Vagina (tissue), 2 donors: ENCODE results near the gene PACRG. TPM values are rescaled to one million over a fixed set of nuclear protein-coding genes. Genes with fewer than 3 reads are reported as not detected.

Experiments used
- DNase-seq, 2 donors: peaks; one replicate each; pipeline ENCODE4 v3.0.0-alpha.2; 2017; ENCODE audit errors: extremely low spot score in 2 of 2
- H3K27ac ChIP-seq: fragments of 200-600 bp; sonication (generic); one replicate; pipeline ENCODE4 v1.5.1; 2019
- H3K27me3 ChIP-seq: fragments of 200-600 bp; sonication (generic); one replicate; pipeline ENCODE4 v1.5.1; 2019
- H3K36me3 ChIP-seq, 2 donors: fragments of 200-600 bp; sonication (generic); one replicate each; pipeline ENCODE4 v1.5.1; 2017 to 2019
- H3K4me1 ChIP-seq: fragments of 200-600 bp; sonication (generic); one replicate; pipeline ENCODE4 v1.5.1; 2019
- H3K4me3 ChIP-seq, 2 donors: fragments of 200-600 bp; sonication (generic); 1 replicate in 1 of 2; 2 replicates in 1 of 2; pipeline ENCODE4 v1.5.1; 2016 to 2019
- H3K9me3 ChIP-seq: fragments of 200-600 bp; sonication (generic); one replicate; pipeline ENCODE4 v1.5.1; 2019
- POLR2A ChIP-seq, 2 donors: fragments of 450-650 bp; IDR thresholded peaks; one replicate each; pipeline ENCODE4 v1.6.1; 2017; ENCODE audit warnings: antibody characterized with exemption in 2 of 2, mild to moderate bottlenecking in 2 of 2, moderate library complexity in 2 of 2
- POLR2AphosphoS5 ChIP-seq, 2 donors: sonication (generic); formaldehyde crosslinking; IDR thresholded peaks; one replicate each; pipeline ENCODE4 v1.9.0; 2017; ENCODE audit warnings: antibody characterized with exemption in 2 of 2, mild to moderate bottlenecking in 2 of 2, low read depth in 1 of 2; ENCODE audit not compliant: insufficient read depth in 1 of 2
- intact Hi-C: fragments of 100-400 bp; cut with DNase I; formaldehyde crosslinking; loops from one replicate; pipeline ENCODE4 v1.15.1; 2023
- total RNA-seq: library from RNA; depleted of rRNA; stranded (reverse); fragments of >200 nt; gene quantifications from one replicate; pipeline ENCODE4 v1.2.3, GENCODE V29; 2016
- TF ChIP-seq, protein P1 (sequence below), 3 experiments: fragments of 450-650 bp in 2 of 3; fragments of 200-600 bp in 1 of 3; sonication (generic) in 1 of 3; IDR thresholded peaks; one replicate each; pipeline ENCODE4 v1.5.1; 2017 to 2019; ENCODE audit warnings: antibody characterized with exemption in 3 of 3, mild to moderate bottlenecking in 2 of 3, moderate library complexity in 2 of 3

The PACRG gene
- total RNA-seq, 1 donor from 2014 or later, result not detected

DNA sequence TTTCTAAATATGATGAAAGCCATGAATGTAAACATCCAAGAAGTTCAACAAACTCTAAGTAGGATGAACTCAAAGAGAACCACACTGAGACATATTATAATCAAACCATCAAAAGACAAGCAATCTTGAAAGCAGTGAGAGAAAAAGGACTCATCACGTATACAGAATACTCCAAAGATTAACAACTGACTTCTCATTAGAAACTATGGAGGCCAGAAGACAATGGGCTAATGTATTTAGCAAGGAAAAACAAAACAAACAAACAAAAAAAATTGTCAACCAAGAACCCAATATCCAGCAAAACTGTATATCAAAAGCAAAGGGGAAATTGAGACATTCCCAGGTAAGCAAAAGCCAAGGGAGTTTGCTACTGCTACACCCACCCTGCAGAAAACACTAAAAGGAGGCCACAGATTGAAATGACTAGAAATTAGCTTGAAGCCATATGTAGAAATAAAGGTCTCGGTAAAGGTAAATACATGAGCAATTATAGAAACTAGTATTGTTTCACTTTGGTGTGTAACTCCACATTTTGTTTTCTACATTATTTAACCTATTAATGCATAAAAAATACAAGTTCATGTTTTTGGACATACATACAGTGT is 385.7 kb downstream of the PACRG start:
- Histone ChIP-seq H3K4me3 (no peak overlapping the region), H3K36me3 (no peaks in the 10 kb centered on the region), H3K27me3 (no peaks in the 10 kb centered on the region), H3K27ac (no peak overlapping the region), H3K9me3 (no peaks in the 10 kb centered on the region), H3K4me1 (no peaks in the 10 kb centered on the region)
- intact Hi-C loops, result no loop called here
- TF ChIP-seq POLR2A (IDR thresholded peaks at IDR 0.05) (no peak), POLR2AphosphoS5 (IDR thresholded peaks at IDR 0.05; ENCODE audit: insufficient read depth in 1 of 2, low read depth in 1 of 2) (no peak)
- TF ChIP-seq, protein P1, sequence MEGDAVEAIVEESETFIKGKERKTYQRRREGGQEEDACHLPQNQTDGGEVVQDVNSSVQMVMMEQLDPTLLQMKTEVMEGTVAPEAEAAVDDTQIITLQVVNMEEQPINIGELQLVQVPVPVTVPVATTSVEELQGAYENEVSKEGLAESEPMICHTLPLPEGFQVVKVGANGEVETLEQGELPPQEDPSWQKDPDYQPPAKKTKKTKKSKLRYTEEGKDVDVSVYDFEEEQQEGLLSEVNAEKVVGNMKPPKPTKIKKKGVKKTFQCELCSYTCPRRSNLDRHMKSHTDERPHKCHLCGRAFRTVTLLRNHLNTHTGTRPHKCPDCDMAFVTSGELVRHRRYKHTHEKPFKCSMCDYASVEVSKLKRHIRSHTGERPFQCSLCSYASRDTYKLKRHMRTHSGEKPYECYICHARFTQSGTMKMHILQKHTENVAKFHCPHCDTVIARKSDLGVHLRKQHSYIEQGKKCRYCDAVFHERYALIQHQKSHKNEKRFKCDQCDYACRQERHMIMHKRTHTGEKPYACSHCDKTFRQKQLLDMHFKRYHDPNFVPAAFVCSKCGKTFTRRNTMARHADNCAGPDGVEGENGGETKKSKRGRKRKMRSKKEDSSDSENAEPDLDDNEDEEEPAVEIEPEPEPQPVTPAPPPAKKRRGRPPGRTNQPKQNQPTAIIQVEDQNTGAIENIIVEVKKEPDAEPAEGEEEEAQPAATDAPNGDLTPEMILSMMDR (IDR thresholded peaks at IDR 0.05), result no peak
- DNase-seq, result no peak

DNA sequence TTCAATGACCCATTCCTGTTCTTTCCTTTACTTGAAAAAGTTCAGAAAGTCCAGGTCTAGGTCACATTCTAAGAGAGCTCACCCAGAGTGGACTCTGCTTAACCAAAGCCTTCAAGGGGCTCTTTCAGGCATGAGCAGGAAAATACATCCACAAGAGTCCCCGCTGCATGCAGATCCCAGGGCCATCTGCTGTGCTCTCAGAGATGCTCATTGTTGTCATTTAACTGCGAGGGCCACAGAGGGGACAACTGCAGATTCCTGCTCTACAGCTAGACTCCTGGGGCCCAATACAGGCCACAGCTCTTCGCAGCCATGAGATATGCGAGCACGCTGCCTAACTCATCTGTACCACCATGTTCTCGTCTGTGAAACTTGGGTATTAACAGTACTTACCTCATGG is 391.2 kb downstream of the PACRG start:
- TF ChIP-seq POLR2A (IDR thresholded peaks at IDR 0.05), result no peak
- TF ChIP-seq POLR2AphosphoS5 (IDR thresholded peaks at IDR 0.05; ENCODE audit: insufficient read depth in 1 of 2, low read depth in 1 of 2), result no peak
- TF ChIP-seq, protein P1 (IDR thresholded peaks at IDR 0.05), result no peak
- intact Hi-C loops, result no loop called here
- no peak for DNase-seq
- Histone ChIP-seq H3K27me3 (no peaks in the 10 kb centered on the region), H3K4me1 (no peaks in the 10 kb centered on the region), H3K36me3 (no peaks in the 10 kb centered on the region), H3K9me3 (no peaks in the 10 kb centered on the region), H3K4me3 (no peak overlapping the region), H3K27ac (no peak overlapping the region)

DNA sequence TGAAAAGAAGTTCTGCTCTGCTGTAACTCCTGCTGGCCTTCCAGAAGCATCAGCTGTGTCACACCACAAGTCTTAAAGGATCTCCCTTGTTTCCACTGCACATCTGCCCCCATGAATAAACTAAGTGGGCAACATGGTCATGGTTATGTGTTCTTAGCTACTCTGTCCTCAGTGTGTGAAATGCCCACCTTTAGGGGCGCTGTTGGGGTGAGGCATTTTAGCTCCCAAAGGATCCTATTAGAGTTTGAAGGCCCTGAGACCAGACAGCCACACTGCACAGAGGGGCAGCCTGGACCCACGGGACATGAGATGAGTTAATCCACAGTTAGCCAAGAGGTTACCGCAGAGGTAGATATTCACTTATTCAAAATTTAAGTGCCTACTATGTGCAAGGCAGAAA is 392.4 kb downstream of the PACRG start:
- H3K27ac ChIP-seq, result no peak overlapping the region
- H3K36me3 ChIP-seq, result no peaks in the 10 kb centered on the region
- DNase-seq, result no peak
- H3K27me3 ChIP-seq, result no peaks in the 10 kb centered on the region
- no peak overlapping the region for H3K4me3 ChIP-seq
- H3K4me1 ChIP-seq, result no peaks in the 10 kb centered on the region
- H3K9me3 ChIP-seq, result no peaks in the 10 kb centered on the region
- TF ChIP-seq POLR2A (IDR thresholded peaks at IDR 0.05) (no peak), POLR2AphosphoS5 (IDR thresholded peaks at IDR 0.05; ENCODE audit: insufficient read depth in 1 of 2, low read depth in 1 of 2) (no peak)
- TF ChIP-seq, protein P1 (IDR thresholded peaks at IDR 0.05), result no peak
- intact Hi-C loops, result no loop called here

DNA sequence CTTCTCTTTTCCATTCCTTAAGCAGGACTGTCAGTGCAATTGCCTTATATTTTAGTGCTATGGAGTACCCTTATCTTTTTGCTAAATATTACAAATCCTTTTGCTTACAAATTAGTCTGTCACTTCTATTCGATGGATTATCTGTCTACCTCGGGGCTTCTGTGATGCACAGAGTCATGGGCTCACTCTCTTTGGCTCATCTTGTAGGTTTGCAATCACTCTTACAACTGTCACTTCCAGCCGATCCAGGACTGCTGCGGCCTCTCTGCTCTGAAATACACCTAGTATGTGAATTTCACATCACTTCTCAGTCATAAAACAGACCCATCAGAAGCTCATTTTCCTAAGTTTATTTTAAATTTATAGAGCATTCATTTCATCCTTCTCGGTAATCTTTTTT is 393.5 kb downstream of the PACRG start:
- Histone ChIP-seq H3K27ac (no peak overlapping the region), H3K27me3 (no peaks in the 10 kb centered on the region), H3K4me3 (no peak overlapping the region), H3K36me3 (no peaks in the 10 kb centered on the region), H3K9me3 (no peaks in the 10 kb centered on the region), H3K4me1 (no peaks in the 10 kb centered on the region)
- no peak for DNase-seq
- intact Hi-C loops, result no loop called here
- TF ChIP-seq POLR2AphosphoS5 (IDR thresholded peaks at IDR 0.05; ENCODE audit: insufficient read depth in 1 of 2, low read depth in 1 of 2) (no peak), POLR2A (IDR thresholded peaks at IDR 0.05) (no peak)
- TF ChIP-seq, protein P1 (IDR thresholded peaks at IDR 0.05), result no peak

DNA sequence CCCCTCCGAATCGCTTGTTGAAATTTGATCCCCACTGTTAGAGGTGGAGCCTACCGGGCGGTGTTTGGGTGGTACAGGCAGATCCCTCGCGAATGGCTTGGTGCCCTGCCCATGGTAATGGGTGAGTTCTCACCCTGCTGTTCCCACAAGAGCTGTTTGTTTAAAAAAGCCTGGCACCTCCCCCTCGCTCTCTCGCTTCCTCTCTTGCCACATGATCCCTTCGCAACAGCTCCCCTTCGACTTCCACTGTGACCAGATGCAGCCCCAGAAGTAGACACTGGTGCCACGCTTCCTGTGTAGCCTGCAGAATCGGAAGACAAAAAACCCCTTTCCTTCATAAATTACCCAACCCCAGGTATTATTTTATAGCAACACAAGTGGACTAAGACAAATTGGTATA is 394.6 kb downstream of the PACRG start:
- DNase-seq, result no peak
- H3K4me3 ChIP-seq, result no peak overlapping the region
- no peaks in the 10 kb centered on the region for H3K36me3 ChIP-seq
- H3K27ac ChIP-seq, result no peak overlapping the region
- no peaks in the 10 kb centered on the region for H3K27me3 ChIP-seq
- H3K4me1 ChIP-seq, result no peaks in the 10 kb centered on the region
- H3K9me3 ChIP-seq, result no peaks in the 10 kb centered on the region
- TF ChIP-seq POLR2A (IDR thresholded peaks at IDR 0.05) (no peak), POLR2AphosphoS5 (IDR thresholded peaks at IDR 0.05; ENCODE audit: insufficient read depth in 1 of 2, low read depth in 1 of 2) (no peak)
- TF ChIP-seq, protein P1 (IDR thresholded peaks at IDR 0.05), result no peak
- intact Hi-C loops, result no loop called here
